Choroid plexus epithelial cell (primary cell): ENCODE measurements around the gene GLCE.
A peak's percentile ranks its signal among the peaks of the same experiment; 100 is the strongest.

Experiments used
- DNase-seq: peaks from one replicate; pipeline ENCODE4 v3.0.0-alpha.2; 2010; ENCODE audit warnings: low read depth
- H3K4me3 ChIP-seq: 2 replicates; pipeline ENCODE4 v1.5.1; 2011; ENCODE audit warnings: low read depth, mild to moderate bottlenecking, control low read depth, low read length, moderate library complexity
- TF ChIP-seq, protein P1 (sequence below): conservative IDR thresholded peaks from 2 replicates; pipeline ENCODE4 v1.5.1; 2011; ENCODE audit warnings: low read depth, mild to moderate bottlenecking, control low read depth, inconsistent platforms, low read length, moderate library complexity

Gene GLCE

DNA sequence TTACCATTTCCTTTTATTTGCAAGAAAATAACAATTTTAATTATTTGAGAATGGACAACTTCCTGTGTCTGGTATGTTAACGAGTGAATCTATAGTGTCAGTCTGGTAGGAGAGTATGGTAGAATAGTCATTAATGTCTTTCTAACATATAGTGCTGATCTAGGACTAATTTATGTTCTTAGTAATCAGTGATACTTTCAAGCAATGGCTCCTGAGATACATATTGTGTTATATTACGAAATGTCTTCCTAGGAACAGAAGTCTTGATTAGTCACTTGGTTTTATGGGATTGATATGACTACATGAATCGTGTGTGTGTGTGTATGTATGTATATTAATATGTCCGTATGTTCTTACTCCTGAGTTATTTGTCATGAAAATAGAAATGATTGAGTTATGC, 71.7 kb downstream of the GLCE start:
- DNase-seq = no peak
- TF ChIP-seq, protein P1, sequence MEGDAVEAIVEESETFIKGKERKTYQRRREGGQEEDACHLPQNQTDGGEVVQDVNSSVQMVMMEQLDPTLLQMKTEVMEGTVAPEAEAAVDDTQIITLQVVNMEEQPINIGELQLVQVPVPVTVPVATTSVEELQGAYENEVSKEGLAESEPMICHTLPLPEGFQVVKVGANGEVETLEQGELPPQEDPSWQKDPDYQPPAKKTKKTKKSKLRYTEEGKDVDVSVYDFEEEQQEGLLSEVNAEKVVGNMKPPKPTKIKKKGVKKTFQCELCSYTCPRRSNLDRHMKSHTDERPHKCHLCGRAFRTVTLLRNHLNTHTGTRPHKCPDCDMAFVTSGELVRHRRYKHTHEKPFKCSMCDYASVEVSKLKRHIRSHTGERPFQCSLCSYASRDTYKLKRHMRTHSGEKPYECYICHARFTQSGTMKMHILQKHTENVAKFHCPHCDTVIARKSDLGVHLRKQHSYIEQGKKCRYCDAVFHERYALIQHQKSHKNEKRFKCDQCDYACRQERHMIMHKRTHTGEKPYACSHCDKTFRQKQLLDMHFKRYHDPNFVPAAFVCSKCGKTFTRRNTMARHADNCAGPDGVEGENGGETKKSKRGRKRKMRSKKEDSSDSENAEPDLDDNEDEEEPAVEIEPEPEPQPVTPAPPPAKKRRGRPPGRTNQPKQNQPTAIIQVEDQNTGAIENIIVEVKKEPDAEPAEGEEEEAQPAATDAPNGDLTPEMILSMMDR = no peak
- H3K4me3 ChIP-seq = no peak overlapping the region

DNA sequence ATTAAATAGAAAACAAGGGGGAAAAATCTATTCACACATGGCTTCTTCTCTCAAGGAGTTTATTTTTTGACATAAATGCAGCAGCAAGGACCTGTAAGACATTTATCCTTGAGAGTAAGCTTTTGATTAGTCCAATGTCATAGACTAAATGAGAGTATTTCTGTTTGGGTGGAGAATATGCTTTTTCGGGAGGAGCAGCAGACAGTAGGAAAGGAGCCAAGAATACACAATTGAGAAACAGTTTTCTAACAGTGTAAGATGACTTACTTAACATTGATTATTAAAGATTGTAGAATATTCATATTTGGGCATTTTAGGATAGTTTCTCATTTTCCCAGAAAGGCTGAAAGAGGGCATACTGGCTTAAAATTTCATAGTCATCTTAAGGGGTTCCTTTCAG, 72.3 kb downstream of the GLCE start:
- H3K4me3 ChIP-seq = no peak overlapping the region
- no peak for DNase-seq

DNA sequence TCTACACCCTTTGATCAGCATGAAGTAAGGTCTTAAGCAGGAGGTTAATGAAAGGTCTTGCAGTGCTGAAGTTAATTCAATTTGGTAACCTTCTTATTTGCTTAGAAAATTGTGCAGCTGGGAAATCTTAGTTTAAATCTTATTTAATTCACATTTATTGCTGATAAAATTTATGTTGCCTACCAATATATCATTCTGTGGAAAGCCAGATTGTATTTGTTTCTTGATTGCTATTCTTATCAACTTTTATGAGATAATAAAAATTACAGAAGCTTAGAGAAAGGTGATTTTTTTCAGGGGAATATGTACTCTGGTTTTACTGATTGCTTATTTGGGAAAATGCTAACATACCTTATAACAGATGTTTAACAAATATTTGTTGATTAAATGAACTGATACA, 74.2 kb downstream of the GLCE start:
- TF ChIP-seq, protein P1 = no peak
- DNase-seq = no peak
- no peak overlapping the region for H3K4me3 ChIP-seq

More for the DNA sequence above, 72.3 kb downstream of the GLCE start:
- TF ChIP-seq, protein P1 = no peak

DNA sequence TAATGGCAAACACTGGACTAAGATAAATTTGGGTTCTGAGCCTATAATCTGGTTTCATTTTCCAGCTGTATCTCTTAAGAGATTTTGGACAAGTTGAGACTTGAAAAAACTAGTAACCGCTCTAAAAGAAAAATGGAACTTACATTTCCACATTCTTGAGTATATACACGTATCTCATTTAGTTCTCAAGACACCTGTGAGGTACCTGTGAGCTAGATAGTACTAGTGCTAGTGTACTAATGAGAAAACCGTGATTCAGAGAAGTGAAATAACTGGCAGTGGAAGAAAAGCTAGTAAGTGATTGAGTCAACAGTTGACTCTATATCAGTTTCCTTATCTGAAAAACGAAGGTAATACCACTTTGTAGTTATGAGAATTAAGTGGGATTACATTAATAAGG, 76.1 kb downstream of the GLCE start:
- no peak for DNase-seq
- TF ChIP-seq, protein P1 = no peak
- no peak overlapping the region for H3K4me3 ChIP-seq

DNA sequence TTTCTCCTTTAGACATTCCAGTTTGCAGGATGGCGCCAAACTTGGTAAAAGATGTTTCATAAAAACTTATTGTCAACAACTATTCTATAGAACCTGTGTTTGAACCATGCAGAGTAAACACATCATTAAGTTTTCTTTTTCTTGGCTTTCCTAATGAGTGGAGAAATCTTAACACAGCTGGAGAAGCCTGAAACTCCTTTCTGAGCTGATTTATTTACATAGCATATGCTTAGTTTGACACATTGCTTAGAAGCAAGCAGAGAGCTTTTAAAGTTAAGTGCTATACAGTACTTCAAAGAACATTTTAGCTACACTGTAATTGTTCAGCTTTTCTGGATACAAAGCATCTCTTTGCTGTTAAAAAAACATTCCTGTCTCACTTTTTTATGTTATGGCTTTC, 77.3 kb downstream of the GLCE start:
- DNase-seq = no peak
- TF ChIP-seq, protein P1 = no peak
- no peak overlapping the region for H3K4me3 ChIP-seq

DNA sequence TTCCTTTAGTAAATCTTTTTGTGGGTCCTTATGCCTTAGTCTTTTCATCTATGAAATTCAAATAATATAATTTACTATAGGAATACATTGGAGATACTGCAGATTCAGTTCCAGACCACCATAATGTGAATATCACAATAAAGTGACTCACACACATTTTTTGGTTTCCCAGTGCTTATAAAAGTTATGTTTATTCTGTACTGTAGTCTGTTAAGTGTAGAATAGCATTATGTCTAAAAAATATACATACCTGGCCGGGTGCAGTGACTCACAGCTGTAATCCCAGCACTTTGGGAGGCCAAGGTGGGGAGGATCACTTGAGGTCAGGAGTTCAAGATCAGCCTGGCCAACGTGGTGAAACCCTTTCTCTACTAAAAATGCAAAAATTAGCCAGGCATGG, 84.4 kb downstream of the GLCE start:
- TF ChIP-seq, protein P1 = no peak
- DNase-seq = no peak
- H3K4me3 ChIP-seq = no peak overlapping the region

DNA sequence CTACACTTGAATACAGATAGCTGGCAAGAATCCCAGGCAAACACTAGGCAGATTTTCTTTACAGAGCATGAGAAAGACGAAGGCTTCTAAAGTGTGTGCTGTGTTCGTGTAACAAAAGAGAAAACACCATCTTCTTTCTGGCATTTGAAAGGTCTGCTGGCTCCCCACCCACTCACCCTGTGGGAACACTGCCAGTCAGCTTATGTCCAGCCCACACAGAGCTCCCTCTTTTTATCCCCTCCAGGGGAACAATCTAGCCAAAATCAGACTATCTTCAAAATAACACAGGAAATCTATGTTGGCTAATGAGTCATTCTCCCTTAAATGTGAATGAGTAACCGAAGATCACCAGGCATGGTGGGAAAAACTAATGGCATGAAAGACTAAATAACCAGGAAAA, 92.7 kb downstream of the GLCE start:
- peak; percentile 80 for DNase-seq
- no peak overlapping the region for H3K4me3 ChIP-seq

More for the DNA sequence above, 92.7 kb downstream of the GLCE start:
- TF ChIP-seq, protein P1 = no peak
